ENCODE data around the gene SPATA46.
"Not testable (repeated sequence)": the region's sequence is repeated elsewhere in the genome, so short reads cannot be mapped to it uniquely, and the experiment has no call there.

The SPATA46 gene

DNA sequence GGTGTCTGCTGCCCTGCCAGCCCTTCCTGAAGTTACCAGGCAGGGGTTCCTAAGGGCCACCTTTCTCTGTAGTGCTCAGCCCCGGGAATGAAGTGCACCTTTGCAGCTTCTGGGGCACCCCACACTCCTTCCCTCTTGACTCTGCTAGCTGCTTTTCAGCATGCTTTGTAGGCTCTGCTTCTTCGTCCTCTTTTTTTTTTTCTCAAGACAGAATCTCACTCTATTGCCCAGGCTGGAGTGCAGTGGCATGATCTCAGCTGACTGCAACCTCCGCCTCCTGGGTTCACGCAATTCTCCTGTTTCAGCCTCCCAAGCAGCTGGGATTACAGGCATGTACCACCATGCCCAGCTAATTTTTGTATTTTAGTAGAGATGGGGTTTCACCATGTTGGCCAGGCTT lies 24.8 kb downstream of the SPATA46 start:
- FAIRE-seq, result not testable (repeated sequence)

DNA sequence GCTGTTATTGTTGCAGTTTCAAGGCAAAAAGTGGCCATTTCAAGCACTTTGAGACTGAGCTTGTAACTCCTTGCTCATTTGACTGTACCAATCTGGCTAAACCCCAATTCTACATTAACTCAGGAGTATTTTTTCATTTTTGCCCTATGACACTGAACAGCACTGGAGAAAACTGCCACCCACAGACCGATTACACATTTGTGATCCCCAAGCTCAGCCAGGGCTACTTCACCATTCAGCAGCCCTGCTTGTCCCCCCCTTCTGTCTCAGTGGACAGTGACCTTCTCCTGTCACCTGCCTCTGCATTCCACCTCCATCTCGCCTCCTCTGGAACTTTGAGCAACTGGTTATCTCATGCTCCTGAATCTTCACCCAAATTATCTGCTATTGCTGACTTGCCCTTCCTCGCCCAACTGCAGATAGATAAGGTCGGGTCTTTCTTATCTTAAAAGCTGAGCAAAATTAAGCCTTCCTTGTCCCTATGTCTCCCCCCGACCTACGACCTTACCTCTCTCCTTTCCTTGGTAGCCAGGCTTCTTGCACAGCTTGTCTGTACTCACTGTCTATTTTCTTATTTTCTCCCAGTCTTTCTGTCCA lies 25.3 kb downstream of the SPATA46 start:
- FAIRE-seq, result no peak

DNA sequence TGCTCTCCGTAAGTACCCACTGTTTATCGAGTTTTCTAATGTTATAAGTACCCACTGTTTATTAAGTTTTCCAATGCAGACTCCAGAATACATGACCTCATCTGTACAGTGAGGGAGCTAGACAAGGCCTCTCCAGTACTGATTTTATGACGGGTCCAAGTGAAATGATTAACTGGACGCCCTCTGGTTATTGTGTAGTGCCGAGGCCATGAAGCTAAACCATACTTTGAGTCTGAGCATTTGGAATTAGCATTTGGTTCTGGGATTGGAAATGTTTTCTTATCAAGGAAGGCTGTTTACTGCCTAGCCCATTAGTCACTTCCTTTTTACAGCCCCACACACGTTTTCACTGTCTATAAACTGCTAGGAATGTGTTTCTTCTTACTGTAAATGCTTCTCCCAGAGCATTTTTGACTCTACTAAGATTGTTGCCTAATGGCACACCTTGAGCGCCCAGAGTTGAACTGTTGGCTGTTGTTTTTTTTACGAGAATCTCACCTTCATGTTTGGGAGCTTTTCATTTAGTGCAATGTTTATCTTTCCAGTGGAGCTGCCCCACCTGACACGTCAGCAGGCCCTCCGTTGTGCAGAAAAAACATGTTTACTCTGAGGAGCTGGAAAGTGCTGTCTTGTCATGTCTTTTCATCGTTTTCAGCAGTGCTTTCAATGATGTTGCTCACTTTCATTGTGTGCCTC lies 26.9 kb downstream of the SPATA46 start:
- no peak for FAIRE-seq

DNA sequence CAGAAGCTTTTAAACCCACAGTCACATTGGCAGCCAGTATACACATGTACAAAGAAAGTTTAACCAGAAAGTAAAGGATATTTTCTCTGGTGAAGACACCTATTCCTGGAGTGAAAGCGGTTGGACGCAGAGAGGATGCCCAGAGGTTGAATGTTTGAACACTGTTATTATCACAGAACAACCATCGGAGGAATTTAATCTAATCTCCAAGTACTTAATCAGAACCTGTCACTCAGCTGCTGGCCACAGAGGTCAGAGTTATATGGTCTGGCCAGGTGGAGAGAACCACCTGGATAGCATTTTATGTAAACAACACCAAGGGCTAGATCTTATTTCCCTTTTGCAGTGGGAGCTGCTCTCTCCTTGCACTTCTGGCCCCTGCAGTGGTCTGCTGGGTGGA lies 29.4 kb downstream of the SPATA46 start:
- FAIRE-seq, result no peak

DNA sequence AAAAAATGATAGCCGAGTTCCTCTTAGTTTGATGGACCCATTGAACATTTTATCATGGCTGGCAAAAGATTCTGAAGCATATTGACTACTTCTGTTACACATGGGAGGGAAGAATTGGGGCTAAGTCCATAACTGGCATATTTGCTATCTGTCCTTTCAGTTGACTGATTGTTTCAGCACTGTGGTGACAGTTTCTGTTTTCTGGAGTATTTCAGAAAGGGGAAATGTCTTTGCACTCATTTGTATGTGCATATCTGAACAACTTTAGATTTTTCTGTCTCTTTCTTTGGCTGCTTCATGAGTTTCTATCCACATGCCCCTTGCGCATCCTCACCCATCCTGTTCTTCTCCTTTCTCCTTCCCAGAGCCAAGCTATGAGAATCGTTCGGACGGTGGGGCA lies 33.2 kb downstream of the SPATA46 start:
- FAIRE-seq, result no peak

DNA sequence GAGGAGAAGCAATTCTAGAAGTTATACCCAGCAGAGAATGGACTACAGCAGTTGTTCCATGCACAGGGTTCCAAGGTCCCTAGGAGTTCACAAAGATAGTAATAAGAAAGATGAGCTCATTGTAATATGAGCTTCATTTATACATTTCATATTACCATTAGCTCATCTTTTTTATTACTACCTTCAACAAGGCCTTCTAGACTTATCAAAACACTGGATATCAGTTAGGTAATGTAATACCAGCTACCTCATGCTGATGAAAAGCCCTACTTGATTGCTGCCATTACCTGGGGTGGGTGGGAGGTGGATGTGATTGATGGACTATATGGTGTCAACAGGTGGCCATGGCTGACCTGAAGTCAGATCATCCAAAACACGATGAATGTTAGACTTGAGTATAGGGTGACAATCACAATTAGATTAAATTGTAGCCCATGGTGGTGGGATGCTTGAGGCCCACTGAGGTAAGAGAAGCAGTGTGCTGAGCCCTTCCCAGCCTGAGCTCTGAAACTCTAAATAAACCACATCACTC lies 34.1 kb downstream of the SPATA46 start:
- no peak for FAIRE-seq

DNA sequence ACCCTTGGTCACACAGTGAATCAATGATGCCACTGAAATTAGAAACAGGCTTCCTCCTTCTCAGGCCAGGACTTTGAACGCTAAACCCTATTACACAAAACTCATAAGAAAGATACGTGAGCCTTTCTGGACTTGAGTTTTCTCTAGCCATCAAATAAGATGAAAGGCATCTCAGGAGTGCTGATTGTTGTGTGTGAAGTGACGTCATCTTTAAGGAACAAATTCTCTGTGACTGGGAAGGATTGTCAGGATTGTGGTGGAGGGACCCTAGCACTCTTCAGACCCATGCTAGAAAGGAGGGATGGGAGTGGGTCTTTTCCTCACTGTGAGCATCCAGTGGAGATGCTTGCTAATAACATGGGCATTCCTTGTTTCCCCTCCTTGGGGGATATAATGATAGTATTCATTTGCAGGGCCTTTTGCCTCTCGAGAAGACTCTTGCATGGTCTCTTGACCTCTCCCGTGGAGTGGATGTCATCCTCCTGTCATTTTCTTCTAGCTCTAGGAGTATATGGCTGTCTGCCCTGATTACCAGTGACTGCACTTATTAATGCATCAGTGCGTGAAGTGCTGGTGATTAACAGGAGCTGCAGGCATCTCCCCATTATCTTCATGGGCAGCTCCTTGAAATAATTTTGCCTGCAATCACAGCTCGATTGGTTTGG lies 39.9 kb downstream of the SPATA46 start:
- FAIRE-seq, result no peak

DNA sequence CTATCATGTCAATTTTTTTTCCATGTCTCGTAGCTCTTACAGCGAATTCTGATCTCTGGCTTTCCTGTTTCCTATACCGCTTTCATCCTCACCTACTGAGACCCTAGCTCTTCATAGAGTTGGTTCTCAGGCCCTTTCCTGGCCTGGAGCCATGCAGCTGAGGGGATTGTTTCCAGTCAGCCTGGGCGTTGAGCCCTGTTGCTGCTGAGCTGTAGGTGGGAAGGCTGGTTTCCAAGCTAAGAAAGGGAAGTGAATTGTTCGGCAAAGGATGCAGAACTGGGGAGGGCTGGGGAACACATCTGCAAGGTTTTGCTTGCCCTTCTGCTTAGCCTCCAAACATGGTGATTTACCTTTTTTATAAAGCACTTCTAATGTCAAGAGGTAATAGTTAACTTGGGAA lies 41.5 kb downstream of the SPATA46 start:
- no peak for FAIRE-seq

DNA sequence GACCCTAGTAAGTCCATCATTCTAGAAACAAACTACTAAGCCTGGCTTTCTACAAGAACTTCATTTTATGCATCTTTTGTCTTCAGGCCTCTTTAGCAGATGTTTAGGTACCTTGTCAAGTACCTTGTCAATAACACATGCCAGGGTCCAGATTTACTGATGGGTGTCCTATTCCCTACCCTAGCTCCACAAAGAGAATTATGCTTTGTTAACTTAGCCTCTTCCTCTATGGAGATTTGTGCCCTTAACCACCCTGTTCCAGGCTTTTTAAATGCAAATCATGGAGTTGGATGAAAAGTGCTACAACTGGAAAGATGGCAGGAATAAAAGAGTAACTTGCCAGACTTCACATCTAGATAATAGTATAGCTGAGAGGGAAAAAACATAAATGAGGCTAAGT lies 42.7 kb downstream of the SPATA46 start:
- FAIRE-seq, result no peak

DNA sequence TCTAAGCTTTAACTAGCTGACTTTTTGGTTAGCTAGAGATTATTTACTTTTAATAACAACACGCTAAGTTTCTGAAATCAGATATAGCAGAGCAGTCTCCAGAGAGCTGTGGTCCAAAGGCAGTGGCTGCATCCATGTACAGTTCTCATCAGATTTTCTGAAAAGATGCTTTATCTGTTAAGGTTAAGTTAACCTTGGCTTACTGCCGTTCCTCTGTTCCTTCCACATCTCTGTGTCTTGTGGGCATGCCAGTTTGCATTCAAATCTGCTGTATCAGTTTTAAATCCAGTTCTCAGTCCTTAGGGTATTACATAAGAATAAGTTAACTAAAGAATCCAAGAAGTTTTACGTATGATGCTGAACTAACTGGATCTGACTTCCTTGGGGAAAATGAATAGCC lies 46.8 kb downstream of the SPATA46 start:
- no peak for FAIRE-seq

DNA sequence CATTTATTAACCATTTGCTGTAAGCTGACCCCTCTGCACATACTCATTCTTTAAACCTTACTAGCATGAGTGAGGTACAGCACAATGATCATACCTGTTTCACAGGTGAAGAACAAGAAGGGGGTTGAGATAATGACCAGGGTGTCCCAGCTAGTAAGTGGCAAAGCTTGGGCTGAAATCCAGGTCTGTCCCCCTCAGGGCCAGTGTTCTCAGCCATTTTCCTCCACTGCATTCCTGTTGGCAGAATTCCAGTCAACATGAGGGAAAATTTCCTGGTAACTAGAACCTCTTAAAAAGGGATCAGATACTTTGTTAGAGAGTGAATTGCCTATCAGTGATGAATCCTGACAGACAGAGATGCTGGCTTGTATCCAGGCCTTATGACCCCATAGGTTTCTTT lies 48.1 kb downstream of the SPATA46 start:
- no peak for FAIRE-seq

DNA sequence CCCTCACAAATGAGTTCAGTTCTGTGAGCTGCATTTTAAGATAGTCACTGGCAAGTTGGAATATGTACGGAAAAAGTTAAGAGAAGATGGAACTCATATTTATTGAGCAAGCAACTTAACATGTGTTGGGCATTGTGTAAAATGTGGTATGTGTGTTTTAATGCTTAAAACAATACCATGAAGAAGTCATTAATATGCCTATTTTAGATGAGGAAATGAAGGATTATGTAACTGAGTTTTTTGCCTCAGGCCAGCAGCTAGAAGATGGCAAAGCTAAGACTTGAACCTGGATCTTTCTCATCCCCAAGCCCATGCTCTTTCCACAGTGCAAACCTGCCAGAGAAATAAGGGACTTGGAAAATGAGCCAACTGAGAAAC lies 48.9 kb downstream of the SPATA46 start:
- FAIRE-seq, result no peak

DNA sequence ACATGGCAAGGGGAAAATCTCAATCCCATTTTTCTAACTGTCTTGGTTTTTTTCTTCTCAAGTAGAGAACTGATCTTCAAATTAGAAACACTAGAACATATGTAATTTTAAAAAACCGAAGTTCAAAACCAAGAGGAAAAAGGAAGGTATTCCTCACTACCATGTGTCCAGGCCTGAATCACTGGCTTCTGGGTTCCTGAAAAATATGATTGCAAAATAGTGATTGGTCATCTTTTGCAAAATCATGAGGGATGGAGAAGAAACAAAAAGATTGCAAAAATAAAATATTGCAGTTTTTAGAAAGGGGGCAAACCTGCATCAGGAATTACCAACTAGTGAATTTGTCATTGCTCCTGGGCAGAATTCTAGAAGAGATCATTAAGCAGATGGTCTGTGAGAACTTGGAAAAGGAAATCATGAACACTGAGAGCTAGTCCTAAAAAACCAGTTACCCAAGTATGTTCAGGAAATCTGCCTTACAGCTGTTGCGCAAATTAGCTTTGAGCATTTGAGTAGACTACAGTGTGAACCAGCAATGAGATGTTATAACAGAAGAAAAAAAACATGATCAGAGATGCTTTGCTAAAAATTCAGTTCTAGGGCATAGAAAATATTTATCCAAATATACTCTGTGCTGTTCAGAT lies 49.4 kb downstream of the SPATA46 start:
- FAIRE-seq, result no peak

DNA sequence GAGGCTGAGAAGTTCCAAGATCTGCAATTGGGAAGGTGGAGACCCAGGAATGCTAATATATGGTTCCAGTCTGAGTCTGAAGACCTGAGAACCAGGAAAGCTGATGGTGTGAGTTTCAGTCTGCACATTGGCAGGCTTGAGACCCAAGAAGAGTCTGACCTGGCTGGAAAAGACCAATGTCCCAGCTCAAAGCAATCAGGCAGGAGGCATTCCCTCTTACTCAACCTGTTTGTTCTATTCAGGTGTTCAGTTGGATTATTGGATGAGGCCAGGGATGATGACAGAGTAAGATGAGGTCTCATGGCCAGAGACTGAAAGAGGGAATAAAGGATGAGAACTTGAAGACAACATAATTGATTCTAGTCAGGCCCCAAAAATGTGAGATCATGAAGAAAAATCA lies 50.1 kb downstream of the SPATA46 start:
- no peak for FAIRE-seq

DNA sequence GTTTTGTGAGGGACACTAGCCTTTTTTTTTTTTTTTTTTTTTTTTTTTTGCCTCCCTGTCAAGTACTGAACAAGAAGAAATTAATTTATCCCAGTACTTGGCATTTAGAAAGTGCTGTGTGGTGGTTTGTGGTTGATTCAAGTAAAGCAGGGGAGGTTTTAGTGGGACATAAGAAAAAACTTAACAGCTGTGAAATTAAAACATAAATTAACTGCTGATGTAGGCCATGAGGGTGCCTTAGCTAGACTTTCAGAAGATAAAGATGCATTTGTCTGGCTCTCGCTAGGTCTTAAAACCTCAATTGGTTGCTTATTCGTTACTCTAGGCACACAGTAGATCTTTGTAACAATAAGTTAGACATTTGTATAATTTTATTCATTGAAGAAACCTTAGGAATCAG lies 52.3 kb downstream of the SPATA46 start:
- no peak for FAIRE-seq
